ENCODE measurements around the gene CYBA. TPM values are rescaled to one million over a fixed set of nuclear protein-coding genes. Genes with fewer than 3 reads are reported as not detected.

CYBA gene
- total RNA-seq, 3 donors from 2014 or later: 150 to 316 (median 184) TPM

DNA sequence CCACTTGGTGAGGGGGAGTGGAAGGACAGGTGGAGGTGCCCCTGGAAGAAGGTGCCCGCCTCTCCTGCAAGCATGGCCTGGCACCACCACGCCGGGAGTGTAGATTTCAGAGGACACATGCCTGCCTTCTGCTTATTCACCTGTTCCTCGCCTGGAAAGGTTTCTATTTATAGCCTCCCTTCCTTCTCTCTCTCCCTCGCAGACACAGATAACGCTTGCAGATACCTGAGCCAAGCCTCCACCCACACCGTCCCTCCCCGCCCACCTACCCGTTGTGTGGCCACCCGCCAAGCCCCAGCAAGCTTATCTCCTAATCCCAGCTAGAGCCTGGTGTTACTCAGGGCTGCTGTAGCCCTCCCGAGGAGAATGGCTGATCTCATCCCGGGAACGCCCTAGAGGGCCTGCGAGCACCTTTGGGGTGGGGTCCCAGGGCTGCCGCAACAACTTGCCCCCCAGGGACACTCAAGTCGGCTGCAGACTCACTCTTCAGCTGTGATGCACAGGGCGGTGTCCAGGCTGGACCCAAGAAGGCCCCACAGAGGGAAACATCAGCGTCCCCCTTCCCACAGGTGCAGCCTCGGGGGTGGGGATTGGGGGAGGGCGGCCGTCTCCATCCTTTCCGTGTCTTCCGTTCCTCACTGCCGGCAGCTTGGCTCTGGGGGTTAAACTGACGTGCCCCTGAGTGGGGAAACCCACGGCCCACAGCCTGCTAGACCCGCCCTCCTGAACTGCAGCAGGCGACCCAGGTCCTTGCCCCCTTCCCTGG is 37.3 kb upstream of the CYBA start:
- no peak for TF ChIP-seq CTCF (IDR thresholded peaks at IDR 0.05)
- Histone ChIP-seq H3K36me3 (ENCODE audit: low read depth) (no peaks in the 10 kb centered on the region), H3K4me1 (ENCODE audit: low read depth) (peaks cover 22% of the 10 kb centered on the region), H3K4me3 (no peak overlapping the region), H3K9me3 (no peaks in the 10 kb centered on the region)
- DNase-seq (peak in 2 of 3 donors; percentile 61 to 73), ATAC-seq (peak; percentile 25)
- intact Hi-C loops (cut with DNase I, micrococcal nuclease): no loop called here

- no peak for TF ChIP-seq CTCF (IDR thresholded peaks at IDR 0.05)
- Histone ChIP-seq H3K4me3 (no peak overlapping the region), H3K36me3 (ENCODE audit: low read depth) (no peaks in the 10 kb centered on the region), H3K4me1 (ENCODE audit: low read depth) (peaks cover 21% of the 10 kb centered on the region), H3K9me3 (no peaks in the 10 kb centered on the region)
- ATAC-seq (no peak), DNase-seq (no peak)
- intact Hi-C loops (cut with DNase I, micrococcal nuclease): no loop called here
Observed at GRCh38 chr16:88687676-88688012, 36.8 kb upstream of the CYBA start.

GRCh38 chr16:88687254-88687576 is 36.4 kb upstream of the CYBA start:
- Histone ChIP-seq H3K4me3 (no peak overlapping the region), H3K9me3 (no peaks in the 10 kb centered on the region), H3K4me1 (ENCODE audit: low read depth) (peaks cover 17% of the 10 kb centered on the region), H3K36me3 (ENCODE audit: low read depth) (no peaks in the 10 kb centered on the region)
- intact Hi-C loops (cut with DNase I, micrococcal nuclease): no loop called here
- ATAC-seq (no peak), DNase-seq (peak in 1 of 3 donors; percentile 36)
- no peak for TF ChIP-seq CTCF (IDR thresholded peaks at IDR 0.05)

DNA sequence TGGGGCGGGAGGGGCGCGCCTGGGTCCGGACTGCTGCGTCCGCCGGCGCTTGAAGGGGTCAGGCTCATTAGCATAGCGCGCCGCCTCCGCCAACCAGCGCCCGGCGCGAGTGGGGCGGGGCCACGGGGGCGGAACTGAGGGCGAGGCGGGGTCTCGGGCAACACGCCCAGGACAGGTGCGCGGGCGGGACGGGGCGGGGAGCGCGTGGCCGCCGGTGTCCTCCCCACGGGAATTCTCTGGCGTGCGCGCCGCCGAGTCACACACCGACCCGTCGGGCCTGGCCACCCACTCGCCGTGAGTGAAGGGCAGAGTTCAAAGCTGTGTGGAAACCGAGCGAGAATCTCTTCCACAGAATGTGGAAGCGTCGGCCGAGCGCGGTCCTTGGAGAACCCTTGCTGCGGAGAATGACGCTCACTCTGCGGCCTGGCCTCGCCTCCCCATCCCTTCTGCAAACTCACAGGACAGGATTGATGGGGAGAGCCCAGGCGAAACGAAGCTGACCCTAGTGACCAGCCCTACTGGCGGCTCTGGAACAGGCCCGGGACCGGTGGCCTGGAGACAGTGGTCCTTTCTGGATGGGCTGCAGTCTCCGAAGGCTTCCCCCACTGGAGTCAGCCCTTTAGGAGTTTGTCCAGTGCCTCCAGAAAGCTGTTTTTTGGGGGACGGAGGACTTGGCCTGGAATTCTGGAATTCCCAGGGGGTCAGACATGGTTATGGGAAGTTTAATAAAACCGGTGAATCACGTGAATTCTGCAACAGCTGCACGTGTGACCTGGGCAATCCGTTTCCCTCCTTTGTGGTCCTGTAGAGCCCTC is 35.8 kb upstream of the CYBA start, which contains the start of gene SNAI3:
TSS of gene SNAI3 (minus strand) at position 69 of the 815 bp plus-strand sequence. CDS start 101 bp downstream, outside the sequence.
- DNase-seq (peak; percentile 93 to 96 (median 94)), ATAC-seq (peak; percentile 94)
- intact Hi-C loops (cut with DNase I, micrococcal nuclease): no loop called here
- Histone ChIP-seq H3K4me3 (peak within 1 kb of the TSS; percentile 9), H3K4me1 (ENCODE audit: low read depth) (peaks cover 12% of the 10 kb centered on the region), H3K9me3 (no peaks in the 10 kb centered on the region), H3K36me3 (ENCODE audit: low read depth) (no peaks in the 10 kb centered on the region)
- TF ChIP-seq CTCF (IDR thresholded peaks at IDR 0.05): no peak

DNA sequence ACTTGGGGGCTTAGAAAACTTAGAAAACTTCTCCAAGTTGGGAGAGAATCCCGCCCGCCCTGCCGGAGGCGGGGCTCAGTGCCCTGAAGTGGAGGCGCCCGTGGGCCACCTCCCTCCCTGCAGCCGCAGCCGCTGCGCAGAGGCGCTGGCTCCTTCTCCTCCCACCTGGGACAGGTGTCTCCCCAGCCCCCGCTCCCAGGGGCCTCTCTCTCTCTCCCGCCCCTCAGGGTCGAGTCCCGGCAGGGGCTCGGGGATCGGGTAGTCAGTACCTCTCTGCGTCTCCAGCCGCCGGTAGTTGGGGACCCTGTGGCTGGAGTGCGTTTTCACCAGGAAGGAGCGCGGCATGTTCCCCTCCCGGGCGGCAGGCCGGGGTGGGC is 35.2 kb upstream of the CYBA start:
- Histone ChIP-seq H3K4me3 (peak overlapping the region; percentile 9), H3K4me1 (ENCODE audit: low read depth) (peaks cover 12% of the 10 kb centered on the region), H3K9me3 (no peaks in the 10 kb centered on the region), H3K36me3 (ENCODE audit: low read depth) (no peaks in the 10 kb centered on the region)
- TF ChIP-seq CTCF (IDR thresholded peaks at IDR 0.05): no peak
- DNase-seq (peak in 2 of 3 donors; percentile 46 to 82), ATAC-seq (peak; percentile 55)
- intact Hi-C loops (cut with DNase I, micrococcal nuclease): no loop called here
